ENCODE results near the gene AADACL2. TPM values are rescaled to one million over a fixed set of nuclear protein-coding genes. Genes with fewer than 3 reads are reported as not detected.

The AADACL2 gene
- total RNA-seq, 1 donor from 2014 or later: 0.49 TPM

- no peaks in the 10 kb centered on the region for H3K4me1 ChIP-seq
- TF ChIP-seq, protein P1, sequence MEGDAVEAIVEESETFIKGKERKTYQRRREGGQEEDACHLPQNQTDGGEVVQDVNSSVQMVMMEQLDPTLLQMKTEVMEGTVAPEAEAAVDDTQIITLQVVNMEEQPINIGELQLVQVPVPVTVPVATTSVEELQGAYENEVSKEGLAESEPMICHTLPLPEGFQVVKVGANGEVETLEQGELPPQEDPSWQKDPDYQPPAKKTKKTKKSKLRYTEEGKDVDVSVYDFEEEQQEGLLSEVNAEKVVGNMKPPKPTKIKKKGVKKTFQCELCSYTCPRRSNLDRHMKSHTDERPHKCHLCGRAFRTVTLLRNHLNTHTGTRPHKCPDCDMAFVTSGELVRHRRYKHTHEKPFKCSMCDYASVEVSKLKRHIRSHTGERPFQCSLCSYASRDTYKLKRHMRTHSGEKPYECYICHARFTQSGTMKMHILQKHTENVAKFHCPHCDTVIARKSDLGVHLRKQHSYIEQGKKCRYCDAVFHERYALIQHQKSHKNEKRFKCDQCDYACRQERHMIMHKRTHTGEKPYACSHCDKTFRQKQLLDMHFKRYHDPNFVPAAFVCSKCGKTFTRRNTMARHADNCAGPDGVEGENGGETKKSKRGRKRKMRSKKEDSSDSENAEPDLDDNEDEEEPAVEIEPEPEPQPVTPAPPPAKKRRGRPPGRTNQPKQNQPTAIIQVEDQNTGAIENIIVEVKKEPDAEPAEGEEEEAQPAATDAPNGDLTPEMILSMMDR (IDR thresholded peaks at IDR 0.05): no peak
- TF ChIP-seq POLR2AphosphoS5 (IDR thresholded peaks at IDR 0.05; ENCODE audit: insufficient read depth in 1 of 2, low read depth in 1 of 2) (no peak), POLR2A (IDR thresholded peaks at IDR 0.05) (no peak)
- no peak overlapping the region for H3K4me3 ChIP-seq
- intact Hi-C loops (cut with DNase I): no loop called here
- no peaks in the 10 kb centered on the region for H3K9me3 ChIP-seq
- H3K27me3 ChIP-seq: no peaks in the 10 kb centered on the region
- DNase-seq (ENCODE audit: extremely low spot score in 2 of 2): no peak
- no peaks in the 10 kb centered on the region for H3K36me3 ChIP-seq
- H3K27ac ChIP-seq: no peak overlapping the region
Observed at GRCh38 chr3:151806838-151807237, 73.1 kb downstream of the AADACL2 start.

Other genes starting within 250 kb of the AADACL2 start
- gene AADAC, start 80.2 kb downstream of the AADACL2 start, total RNA-seq: 2.0 TPM
- gene SUCNR1, start 139.7 kb downstream of the AADACL2 start, total RNA-seq: 0.49 TPM